GM12875 (cell line): ENCODE data around the gene DRP2.

Experiments
- H3K4me3 ChIP-seq: one replicate; pipeline ENCODE4 v1.5.1; 2011; ENCODE audit warnings: low read depth, low read length, control low read depth
- CTCF ChIP-seq: IDR thresholded peaks from 2 replicates; pipeline ENCODE4 v1.5.1; 2011; ENCODE audit warnings: low read depth, mild to moderate bottlenecking, control low read depth, inconsistent platforms, low read length, moderate library complexity, borderline replicate concordance; ENCODE audit not compliant: insufficient read depth

Gene DRP2

GRCh38 chrX:101241531-101241930 is 21.9 kb downstream of the DRP2 start:
- TF ChIP-seq CTCF: no peak
- no peak overlapping the region for H3K4me3 ChIP-seq

- no peak overlapping the region for H3K4me3 ChIP-seq
- no peak for TF ChIP-seq CTCF
Measured at GRCh38 chrX:101252634-101253033, 33.0 kb downstream of the DRP2 start.

GRCh38 chrX:101257448-101258258 is 38.1 kb downstream of the DRP2 start:
- TF ChIP-seq CTCF: no peak
- H3K4me3 ChIP-seq: no peak overlapping the region

GRCh38 chrX:101258259-101258581 is 38.6 kb downstream of the DRP2 start:
- H3K4me3 ChIP-seq: no peak overlapping the region
- TF ChIP-seq CTCF: no peak

- H3K4me3 ChIP-seq: no peak overlapping the region
- TF ChIP-seq CTCF: 0 out of 2 replicates have a peak, but pooled peaks have one; percentile 30
Measured at GRCh38 chrX:101260435-101260834, 40.8 kb downstream of the DRP2 start.

GRCh38 chrX:101262590-101262989 is 43.0 kb downstream of the DRP2 start:
- no peak for TF ChIP-seq CTCF
- no peak overlapping the region for H3K4me3 ChIP-seq

GRCh38 chrX:101263766-101264165 is 44.2 kb downstream of the DRP2 start:
- no peak for TF ChIP-seq CTCF

More at GRCh38 chrX:101263766-101264165, 44.2 kb downstream of the DRP2 start:
- no peak overlapping the region for H3K4me3 ChIP-seq
